ENCODE results near the gene EN2.

Gene EN2

DNA sequence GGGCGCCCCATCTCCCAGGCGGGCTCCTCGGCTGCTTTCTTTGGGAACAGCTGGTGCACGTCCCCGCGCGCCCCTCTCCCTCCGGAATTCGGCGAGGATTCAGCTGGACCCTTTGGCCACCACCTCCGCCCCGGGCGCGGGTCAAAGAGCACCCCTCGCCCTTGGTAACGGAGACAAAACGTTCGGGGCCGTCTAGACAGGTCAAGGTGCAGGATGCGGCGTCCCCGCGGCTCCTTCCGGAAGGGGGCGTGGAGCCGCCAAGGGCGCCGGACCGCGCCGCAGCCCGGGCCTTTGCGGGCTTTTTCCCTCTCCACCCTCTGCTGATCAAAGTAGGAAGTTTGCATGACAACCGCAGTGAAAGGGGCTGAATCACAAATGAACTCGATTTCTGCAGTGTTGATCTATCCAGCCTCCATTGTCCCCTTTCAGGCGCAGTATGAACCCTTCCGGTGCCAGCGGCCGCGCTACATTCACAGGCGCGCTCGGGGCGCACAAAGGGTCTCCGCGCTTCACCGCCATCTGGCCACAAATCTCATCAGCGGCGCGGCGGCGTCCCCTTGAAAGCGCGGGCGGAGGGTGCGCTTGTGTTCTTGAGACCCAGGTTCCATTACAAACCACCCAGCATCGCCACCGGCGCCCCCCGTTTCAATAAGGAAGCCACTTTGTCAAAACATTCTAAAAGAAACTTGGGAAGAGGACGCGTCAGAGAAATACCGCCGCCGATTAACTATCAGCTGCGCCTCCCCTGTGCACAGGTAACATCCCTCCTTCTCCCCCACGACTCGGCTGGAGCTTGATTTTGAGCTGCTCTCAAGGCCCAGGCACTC, 52.0 kb downstream of the EN2 start:
- Histone ChIP-seq H3K27ac (no peak overlapping the region), H3K4me1 (peaks cover 0 to 8% (median 3%) of the 10 kb centered on the region in 4 donors), H3K9me3 (no peaks in the 10 kb centered on the region), H3K27me3 (peaks cover 3 to 80% of the 10 kb centered on the region in 2 donors), H3K4me3 (no peak overlapping the region), H3K36me3 (no peaks in the 10 kb centered on the region)
- TF ChIP-seq, protein P1, sequence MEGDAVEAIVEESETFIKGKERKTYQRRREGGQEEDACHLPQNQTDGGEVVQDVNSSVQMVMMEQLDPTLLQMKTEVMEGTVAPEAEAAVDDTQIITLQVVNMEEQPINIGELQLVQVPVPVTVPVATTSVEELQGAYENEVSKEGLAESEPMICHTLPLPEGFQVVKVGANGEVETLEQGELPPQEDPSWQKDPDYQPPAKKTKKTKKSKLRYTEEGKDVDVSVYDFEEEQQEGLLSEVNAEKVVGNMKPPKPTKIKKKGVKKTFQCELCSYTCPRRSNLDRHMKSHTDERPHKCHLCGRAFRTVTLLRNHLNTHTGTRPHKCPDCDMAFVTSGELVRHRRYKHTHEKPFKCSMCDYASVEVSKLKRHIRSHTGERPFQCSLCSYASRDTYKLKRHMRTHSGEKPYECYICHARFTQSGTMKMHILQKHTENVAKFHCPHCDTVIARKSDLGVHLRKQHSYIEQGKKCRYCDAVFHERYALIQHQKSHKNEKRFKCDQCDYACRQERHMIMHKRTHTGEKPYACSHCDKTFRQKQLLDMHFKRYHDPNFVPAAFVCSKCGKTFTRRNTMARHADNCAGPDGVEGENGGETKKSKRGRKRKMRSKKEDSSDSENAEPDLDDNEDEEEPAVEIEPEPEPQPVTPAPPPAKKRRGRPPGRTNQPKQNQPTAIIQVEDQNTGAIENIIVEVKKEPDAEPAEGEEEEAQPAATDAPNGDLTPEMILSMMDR (IDR thresholded peaks at IDR 0.05), result no peak
- DNase-seq, result no peak
- intact Hi-C loops (cut with DNase I; ENCODE audit: low total_unique reads), result no loop called here

DNA sequence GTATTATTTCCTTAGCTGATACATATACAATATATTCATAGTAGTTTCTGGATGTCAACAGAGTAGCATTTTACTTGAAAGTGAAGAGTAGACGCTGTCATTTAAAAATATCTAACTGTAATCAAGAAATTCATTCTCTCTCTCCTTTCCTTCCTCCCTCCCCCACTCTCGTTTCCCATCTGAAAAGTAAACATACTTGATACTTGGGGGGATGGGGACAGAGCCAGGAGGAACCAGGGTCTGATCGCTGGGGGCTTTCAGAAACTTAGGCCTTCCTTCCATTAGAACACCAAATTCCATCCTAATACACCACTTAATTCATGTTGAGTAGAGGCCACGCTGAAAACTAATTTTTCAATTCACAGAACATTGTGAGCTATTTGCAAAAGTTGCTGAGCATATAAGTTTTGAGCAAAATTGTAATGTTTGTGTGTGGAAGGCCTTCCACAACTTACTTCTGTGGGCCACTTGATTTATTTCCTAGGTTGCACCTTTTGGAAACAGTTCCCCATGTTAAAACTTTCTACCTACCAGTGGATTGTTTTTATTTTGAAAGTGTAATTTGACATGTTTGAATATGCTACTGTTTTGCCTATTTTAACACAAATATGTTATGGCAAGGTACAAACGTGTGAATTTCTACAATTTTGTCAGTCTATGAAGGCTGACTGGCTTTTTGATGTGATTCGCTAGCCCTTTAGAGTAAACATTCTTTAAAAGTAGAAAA, 53.2 kb downstream of the EN2 start:
- no peak overlapping the region for H3K4me3 ChIP-seq
- H3K27me3 ChIP-seq, result peaks cover 3 to 78% of the 10 kb centered on the region in 2 donors
- DNase-seq, result no peak
- H3K36me3 ChIP-seq, result no peaks in the 10 kb centered on the region
- intact Hi-C loops (cut with DNase I; ENCODE audit: low total_unique reads), result no loop called here
- H3K27ac ChIP-seq, result no peak overlapping the region
- no peaks in the 10 kb centered on the region for H3K9me3 ChIP-seq
- peaks cover 0 to 8% (median 3%) of the 10 kb centered on the region in 4 donors for H3K4me1 ChIP-seq
- TF ChIP-seq, protein P1 (IDR thresholded peaks at IDR 0.05), result no peak

DNA sequence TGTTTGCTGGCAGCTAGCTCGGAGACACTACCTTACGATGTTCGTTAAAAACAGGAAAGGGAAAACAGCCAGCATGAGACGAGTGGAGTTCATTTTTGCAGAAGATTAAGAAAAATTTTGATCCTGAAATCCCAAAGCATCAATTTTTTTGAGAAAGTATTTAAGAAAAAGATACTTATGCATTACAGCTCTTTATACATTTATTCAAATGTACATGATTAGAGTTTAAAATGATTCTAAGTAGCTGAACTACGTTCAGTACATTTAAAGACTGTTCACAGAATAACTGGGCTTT, 53.7 kb downstream of the EN2 start:
- Histone ChIP-seq H3K4me3 (no peak overlapping the region), H3K27me3 (peaks cover 3 to 81% of the 10 kb centered on the region in 2 donors), H3K27ac (no peak overlapping the region), H3K36me3 (no peaks in the 10 kb centered on the region), H3K9me3 (no peaks in the 10 kb centered on the region), H3K4me1 (peaks cover 0 to 8% (median 3%) of the 10 kb centered on the region in 4 donors)
- intact Hi-C loops (cut with DNase I; ENCODE audit: low total_unique reads), result no loop called here
- no peak for DNase-seq
- TF ChIP-seq, protein P1 (IDR thresholded peaks at IDR 0.05), result no peak

DNA sequence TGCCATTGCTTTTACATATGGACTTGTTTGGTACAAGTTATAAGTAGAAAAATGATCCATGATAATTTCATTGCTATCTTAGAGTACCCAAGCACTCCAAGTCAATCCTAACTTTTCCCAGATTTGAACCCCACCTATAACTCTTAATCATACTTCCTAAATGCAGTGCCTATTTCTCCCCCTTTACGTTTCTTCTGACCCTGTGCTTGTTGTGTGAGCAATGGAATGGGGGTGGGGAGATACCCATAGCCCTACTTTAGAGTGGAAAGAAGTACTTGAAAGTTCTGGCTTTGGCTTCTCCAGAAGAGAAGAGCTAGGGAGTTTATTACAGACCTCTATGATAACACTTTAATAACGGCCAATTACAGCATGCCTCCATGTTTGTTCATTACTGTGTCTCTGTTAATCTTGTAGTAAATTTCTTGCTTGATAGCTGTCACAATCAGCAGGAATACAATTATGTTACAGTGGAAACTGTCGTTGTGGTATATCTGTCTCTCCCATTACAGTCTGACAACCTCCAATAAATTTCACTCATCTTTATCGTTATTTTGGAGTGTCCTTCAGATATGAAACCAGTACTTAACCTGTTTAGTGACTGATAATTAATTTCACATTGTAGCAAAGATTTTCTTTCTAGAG, 54.4 kb downstream of the EN2 start:
- H3K27ac ChIP-seq, result no peak overlapping the region
- no peaks in the 10 kb centered on the region for H3K9me3 ChIP-seq
- peaks cover 0 to 80% of the 10 kb centered on the region in 2 donors for H3K27me3 ChIP-seq
- TF ChIP-seq, protein P1 (IDR thresholded peaks at IDR 0.05), result no peak
- peaks cover 0 to 8% (median 3%) of the 10 kb centered on the region in 4 donors for H3K4me1 ChIP-seq
- H3K36me3 ChIP-seq, result no peaks in the 10 kb centered on the region
- intact Hi-C loops (cut with DNase I; ENCODE audit: low total_unique reads), result no loop called here
- no peak overlapping the region for H3K4me3 ChIP-seq
- DNase-seq, result no peak

DNA sequence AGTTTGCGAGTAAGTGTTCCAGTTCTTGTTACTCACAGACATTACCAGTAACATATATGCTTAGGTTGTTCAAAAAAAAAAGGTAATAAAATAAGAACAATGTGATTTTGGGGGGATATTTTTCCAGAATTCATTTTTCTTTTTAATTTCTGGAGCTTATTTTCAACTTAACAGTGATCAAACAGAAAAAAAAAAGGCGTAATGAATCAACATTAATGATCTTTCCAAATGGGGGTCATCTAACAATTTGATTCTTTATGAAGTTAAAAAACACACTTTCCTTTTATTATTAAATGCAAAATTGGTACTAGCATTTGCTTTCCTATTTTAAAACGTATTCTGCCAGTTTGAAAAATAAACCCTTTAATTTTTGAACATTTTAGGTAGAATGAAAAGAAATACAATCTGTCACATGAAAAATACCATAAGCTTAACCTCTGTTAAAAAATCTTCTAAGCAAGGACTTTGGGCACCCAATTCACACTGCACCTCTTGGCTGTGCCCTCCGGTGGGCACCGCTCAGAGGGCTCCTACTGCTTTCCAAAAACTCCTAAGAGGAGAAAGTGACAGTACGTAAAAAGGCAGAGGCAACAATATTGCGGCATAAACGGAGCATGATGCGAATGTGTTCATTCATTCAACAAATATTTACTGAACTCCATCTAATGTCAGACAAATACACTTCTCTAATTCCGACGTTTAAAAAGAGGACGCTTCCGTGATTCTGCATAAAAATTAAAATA, 55.8 kb downstream of the EN2 start:
- H3K36me3 ChIP-seq, result no peaks in the 10 kb centered on the region
- no peak for DNase-seq
- H3K27me3 ChIP-seq, result peaks cover 0 to 79% of the 10 kb centered on the region in 2 donors
- no peak overlapping the region for H3K27ac ChIP-seq
- no peaks in the 10 kb centered on the region for H3K9me3 ChIP-seq
- intact Hi-C loops (cut with DNase I; ENCODE audit: low total_unique reads), result no loop called here
- TF ChIP-seq, protein P1 (IDR thresholded peaks at IDR 0.05), result no peak
- H3K4me3 ChIP-seq, result no peak overlapping the region
- H3K4me1 ChIP-seq, result peaks cover 0 to 8% (median 3%) of the 10 kb centered on the region in 4 donors
